Keratinocyte (primary cell): ENCODE results near the gene SVOP. TPM values are rescaled to one million over a fixed set of nuclear protein-coding genes. Genes with fewer than 3 reads are reported as not detected.
"Not testable (repeated sequence)": the region's sequence is repeated elsewhere in the genome, so short reads cannot be mapped to it uniquely, and the experiment has no call there.

ENCODE experiments used
- DNase-seq: peaks from one replicate; pipeline ENCODE4 v3.0.0-alpha.2; 2011; ENCODE audit warnings: low read depth, missing footprints, low spot score
- FAIRE-seq: peaks from 2 replicates; lab custom pipeline; 2011; peaks lifted over from hg19 to GRCh38; lab: Jason Lieb, UNC
- H2AFZ ChIP-seq: 2 replicates; pipeline ENCODE4 v1.6.0; 2012; ENCODE audit warnings: low read length, control low read depth, inconsistent platforms; ENCODE audit not compliant: control insufficient read depth
- H3K27ac ChIP-seq: 2 replicates; pipeline ENCODE4 v1.5.1; 2011; ENCODE audit warnings: low read length; ENCODE audit not compliant: control insufficient read depth, insufficient read depth
- H3K27me3 ChIP-seq: 3 replicates; pipeline ENCODE4 v1.6.0; 2011; ENCODE audit warnings: low read length; ENCODE audit not compliant: control insufficient read depth, insufficient read depth; ENCODE audit errors: extremely low read depth
- H3K36me3 ChIP-seq, 2 experiments: 2 replicates in 1 of 2; 3 replicates in 1 of 2; pipeline ENCODE4 v1.5.1; 2011; ENCODE audit warnings: low read length in 2 of 2, mild to moderate bottlenecking in 1 of 2; ENCODE audit not compliant: control insufficient read depth in 2 of 2, insufficient read depth in 2 of 2; ENCODE audit errors: extremely low read depth in 1 of 2
- H3K4me1 ChIP-seq: 3 replicates; pipeline ENCODE4 v1.5.1; 2011; ENCODE audit warnings: low read length; ENCODE audit not compliant: control insufficient read depth, insufficient read depth; ENCODE audit errors: extremely low read depth
- H3K4me2 ChIP-seq: 3 replicates; pipeline ENCODE4 v1.6.0; 2011; ENCODE audit warnings: low read depth, low read length; ENCODE audit not compliant: control insufficient read depth, insufficient read depth; ENCODE audit errors: extremely low read depth
- H3K4me3 ChIP-seq, 3 experiments: fragments of 200-600 bp in 1 of 3; sonication (generic) in 1 of 3; 2 replicates in 2 of 3; 3 replicates in 1 of 3; pipeline ENCODE4 v1.5.1; 2011 to 2016; ENCODE audit warnings: low read length in 3 of 3, mild to moderate bottlenecking in 3 of 3, control low read depth in 2 of 3, inconsistent platforms in 1 of 3, low read depth in 1 of 3, mixed read lengths in 1 of 3, mixed run types in 1 of 3, moderate library complexity in 1 of 3; ENCODE audit not compliant: control insufficient read depth in 2 of 3, insufficient read depth in 2 of 3; ENCODE audit errors: extremely low read depth in 1 of 3
- H3K79me2 ChIP-seq: 2 replicates; pipeline ENCODE4 v1.6.0; 2012; ENCODE audit warnings: low read length; ENCODE audit not compliant: control insufficient read depth, insufficient read depth
- H3K9ac ChIP-seq: 3 replicates; pipeline ENCODE4 v1.6.0; 2011; ENCODE audit warnings: low read length; ENCODE audit not compliant: control insufficient read depth, insufficient read depth; ENCODE audit errors: extremely low read depth
- H3K9me1 ChIP-seq: 3 replicates; pipeline ENCODE4 v1.6.0; 2011; ENCODE audit warnings: low read length; ENCODE audit not compliant: control insufficient read depth, insufficient read depth; ENCODE audit errors: extremely low read depth
- H3K9me3 ChIP-seq: 2 replicates; pipeline ENCODE4 v1.5.1; 2012; ENCODE audit warnings: low read depth, low read length; ENCODE audit not compliant: control insufficient read depth
- H4K20me1 ChIP-seq: 3 replicates; pipeline ENCODE4 v1.6.0; 2011; ENCODE audit warnings: low read length; ENCODE audit not compliant: control insufficient read depth, insufficient read depth; ENCODE audit errors: extremely low read depth
- EZH2 ChIP-seq: IDR thresholded peaks from one replicate; pipeline ENCODE4 v1.6.1; 2012; ENCODE audit warnings: inconsistent platforms, mild to moderate bottlenecking, low read length, moderate library complexity
- dilution Hi-C: fragments of 300-500 bp; cut with MboI; formaldehyde crosslinking; loops from one replicate; pipeline ENCODE4 v1.7.0; 2020; ENCODE audit warnings: low sequenced_read_pairs; ENCODE audit not compliant: extremely low pct_ligation_motif_present
- polyA plus RNA-seq, 5 experiments: library from polyadenylated mRNA; depleted of rRNA in 3 of 5; stranded (reverse) in 3 of 5; stranded (forward) in 1 of 5; unstranded in 1 of 5; fragments of >200 nt; gene quantifications; 1 replicate in 1 of 5; 2 replicates in 3 of 5; 3 replicates in 1 of 5; pipeline versions ENCODE4 v1.2.1 to v1.2.3, GENCODE V29; 2011 to 2012; ENCODE audit warnings: missing spikeins in 2 of 5, low read depth in 1 of 5, low replicate concordance in 1 of 5
- TF ChIP-seq, protein P1 (sequence below), 3 experiments: IDR thresholded peaks in 1 of 3; conservative IDR thresholded peaks in 1 of 3; optimal IDR thresholded peaks in 1 of 3; 2 replicates in 2 of 3; 3 replicates in 1 of 3; pipeline versions ENCODE3 to v1.5.1; 2011; ENCODE audit warnings: low read length in 3 of 3, mild to moderate bottlenecking in 3 of 3, moderate library complexity in 2 of 3, control low read depth in 1 of 3, inconsistent platforms in 1 of 3; ENCODE audit not compliant: insufficient read depth in 2 of 3; ENCODE audit errors: extremely low read depth in 1 of 3

SVOP gene
- polyA plus RNA-seq, 1 donor (not counting 4 experiments of a cell fraction or from before 2014, with no cell fraction given): not detected

DNA sequence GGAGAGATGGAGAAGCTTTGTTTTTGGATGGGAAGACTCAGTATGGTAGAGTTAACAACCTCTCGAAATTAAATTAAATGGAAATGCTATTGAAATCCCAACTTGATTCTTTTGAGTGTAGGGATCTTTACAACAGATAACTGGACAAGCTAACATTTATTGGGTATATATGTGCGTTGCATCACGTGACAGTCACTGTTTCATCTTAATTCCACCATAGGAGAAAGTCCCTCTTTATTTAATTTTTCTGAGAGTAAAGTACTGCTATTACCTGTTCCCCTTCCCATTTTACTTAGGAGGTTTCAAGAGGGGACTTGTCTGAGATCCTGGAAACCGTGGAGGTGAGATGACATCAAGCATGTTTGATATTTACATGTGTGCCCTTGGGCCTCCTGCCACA is 152.1 kb downstream of the SVOP start:
- dilution Hi-C loops: no loop called here
- TF ChIP-seq EZH2: no peak
- TF ChIP-seq, protein P1, sequence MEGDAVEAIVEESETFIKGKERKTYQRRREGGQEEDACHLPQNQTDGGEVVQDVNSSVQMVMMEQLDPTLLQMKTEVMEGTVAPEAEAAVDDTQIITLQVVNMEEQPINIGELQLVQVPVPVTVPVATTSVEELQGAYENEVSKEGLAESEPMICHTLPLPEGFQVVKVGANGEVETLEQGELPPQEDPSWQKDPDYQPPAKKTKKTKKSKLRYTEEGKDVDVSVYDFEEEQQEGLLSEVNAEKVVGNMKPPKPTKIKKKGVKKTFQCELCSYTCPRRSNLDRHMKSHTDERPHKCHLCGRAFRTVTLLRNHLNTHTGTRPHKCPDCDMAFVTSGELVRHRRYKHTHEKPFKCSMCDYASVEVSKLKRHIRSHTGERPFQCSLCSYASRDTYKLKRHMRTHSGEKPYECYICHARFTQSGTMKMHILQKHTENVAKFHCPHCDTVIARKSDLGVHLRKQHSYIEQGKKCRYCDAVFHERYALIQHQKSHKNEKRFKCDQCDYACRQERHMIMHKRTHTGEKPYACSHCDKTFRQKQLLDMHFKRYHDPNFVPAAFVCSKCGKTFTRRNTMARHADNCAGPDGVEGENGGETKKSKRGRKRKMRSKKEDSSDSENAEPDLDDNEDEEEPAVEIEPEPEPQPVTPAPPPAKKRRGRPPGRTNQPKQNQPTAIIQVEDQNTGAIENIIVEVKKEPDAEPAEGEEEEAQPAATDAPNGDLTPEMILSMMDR (optimal IDR thresholded peaks at IDR 0.05 in 1 of 3, IDR thresholded peaks at IDR 0.05 in 1 of 3, conservative IDR thresholded peaks at IDR 0.05 in 1 of 3; ENCODE audit: extremely low read depth in 1 of 3, insufficient read depth in 2 of 3, low read length in 3 of 3): no peak
- Histone ChIP-seq H4K20me1 (no peaks in the 10 kb centered on the region), H3K79me2 (no peaks in the 10 kb centered on the region), H3K27ac (no peak overlapping the region), H3K9ac (no peak overlapping the region), H3K4me1 (no peaks in the 10 kb centered on the region), H3K36me3 (no peaks in the 10 kb centered on the region), H3K9me3 (no peaks in the 10 kb centered on the region), H2AFZ (no peak overlapping the region), H3K4me2 (no peak overlapping the region), H3K9me1 (no peaks in the 10 kb centered on the region), H3K4me3 (no peak overlapping the region), H3K27me3 (no peaks in the 10 kb centered on the region)
- FAIRE-seq (no peak), DNase-seq (no peak)

DNA sequence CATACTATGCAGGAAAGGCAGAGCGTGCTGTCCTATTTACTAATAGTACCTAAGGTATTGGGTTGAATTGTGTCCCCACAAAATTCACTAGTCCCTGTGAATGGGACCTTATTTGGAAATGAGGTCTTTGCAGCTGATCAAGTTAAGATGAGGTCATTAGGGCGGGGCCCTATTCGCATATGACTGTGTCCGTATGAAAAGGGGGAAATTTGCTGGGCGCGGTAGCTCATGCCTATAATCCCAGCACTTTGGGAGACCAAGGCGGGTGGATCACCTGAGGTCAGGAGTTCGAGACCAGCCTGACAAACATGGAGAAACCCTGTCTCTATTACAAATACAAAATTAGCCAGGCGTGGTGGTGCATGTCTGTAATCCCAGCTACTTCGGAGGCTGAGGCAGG is 154.8 kb downstream of the SVOP start:
- H3K9me3 ChIP-seq, H3K36me3 ChIP-seq, H3K4me1 ChIP-seq, H2AFZ ChIP-seq, FAIRE-seq, H3K4me3 ChIP-seq, H4K20me1 ChIP-seq, H3K79me2 ChIP-seq, H3K27ac ChIP-seq, DNase-seq, dilution Hi-C loops, H3K4me2 ChIP-seq, H3K27me3 ChIP-seq, H3K9me1 ChIP-seq, H3K9ac ChIP-seq: not testable (repeated sequence)

DNA sequence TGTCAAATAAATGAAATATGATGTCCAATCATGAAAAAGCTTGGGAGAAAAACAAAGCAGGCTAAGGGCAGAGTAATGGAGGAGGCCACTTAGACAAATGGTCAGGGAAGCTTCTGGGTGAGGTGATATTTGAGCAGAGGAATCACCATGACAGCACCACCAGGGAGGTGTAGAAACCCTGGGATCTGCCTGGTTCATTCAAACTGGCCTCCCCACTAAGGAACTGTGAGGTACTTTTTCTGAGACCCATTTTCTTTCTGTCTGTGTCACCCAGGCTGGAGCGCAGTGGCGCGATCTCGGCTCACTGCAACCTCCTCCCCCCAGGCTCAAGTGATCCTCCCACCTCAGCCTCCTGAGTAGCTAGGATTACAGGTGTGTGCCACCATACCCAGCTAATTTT is 155.7 kb downstream of the SVOP start:
- no peak overlapping the region for H2AFZ ChIP-seq
- no peak for TF ChIP-seq EZH2
- TF ChIP-seq, protein P1 (optimal IDR thresholded peaks at IDR 0.05 in 1 of 3, IDR thresholded peaks at IDR 0.05 in 1 of 3, conservative IDR thresholded peaks at IDR 0.05 in 1 of 3; ENCODE audit: extremely low read depth in 1 of 3, insufficient read depth in 2 of 3, low read length in 3 of 3): no peak
- no peaks in the 10 kb centered on the region for H3K79me2 ChIP-seq
- no peaks in the 10 kb centered on the region for H4K20me1 ChIP-seq
- H3K9me3 ChIP-seq: no peaks in the 10 kb centered on the region
- H3K27ac ChIP-seq: no peak overlapping the region
- H3K4me3 ChIP-seq: no peak overlapping the region
- H3K9ac ChIP-seq: no peak overlapping the region
- DNase-seq: no peak
- H3K36me3 ChIP-seq: no peaks in the 10 kb centered on the region
- FAIRE-seq: no peak
- dilution Hi-C loops: no loop called here
- no peaks in the 10 kb centered on the region for H3K27me3 ChIP-seq
- H3K9me1 ChIP-seq: no peaks in the 10 kb centered on the region
- H3K4me2 ChIP-seq: no peak overlapping the region
- no peaks in the 10 kb centered on the region for H3K4me1 ChIP-seq
